ENCODE measurements around the gene TRAF2. TPM values are rescaled to one million over a fixed set of nuclear protein-coding genes. Genes with fewer than 3 reads are reported as not detected.

TRAF2 gene
- polyA plus RNA-seq, 2 of the 4 experiments (the other 2 are of a cell fraction) = 23.8 to 39.5 TPM

DNA sequence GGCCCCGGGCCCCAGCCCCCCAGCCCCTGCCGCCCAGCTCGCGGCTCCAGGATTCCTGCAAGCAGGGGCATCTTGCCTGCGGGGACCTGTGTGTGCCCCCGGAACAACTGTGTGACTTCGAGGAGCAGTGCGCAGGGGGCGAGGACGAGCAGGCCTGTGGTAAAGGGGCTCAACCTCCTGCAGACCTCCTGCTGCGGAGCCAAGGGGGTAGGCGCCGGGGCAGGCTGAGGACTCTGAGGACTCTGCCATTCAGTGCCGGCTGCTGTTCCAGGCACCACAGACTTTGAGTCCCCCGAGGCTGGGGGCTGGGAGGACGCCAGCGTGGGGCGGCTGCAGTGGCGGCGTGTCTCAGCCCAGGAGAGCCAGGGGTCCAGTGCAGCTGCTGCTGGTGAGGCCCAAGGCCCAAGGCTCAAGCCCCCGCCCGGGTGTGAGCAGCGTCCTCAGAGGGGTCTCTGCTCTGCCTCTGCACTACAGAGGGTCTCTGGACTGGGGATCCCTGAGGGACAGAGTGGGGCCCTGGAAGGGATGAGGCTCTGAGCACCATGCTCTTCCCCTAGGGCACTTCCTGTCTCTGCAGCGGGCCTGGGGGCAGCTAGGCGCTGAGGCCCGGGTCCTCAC, 30.7 kb upstream of the TRAF2 start:
- POLR2A ChIA-PET = interaction anchor here (0.6 kb wide), 2 partner anchors 8 to 12 kb away, joined by 3 to 4 read pairs; no protein-coding TSS in a partner anchor

GRCh38 chr9:136856079-136856476, 30.2 kb upstream of the TRAF2 start:
- ChIA-PET POLR2A (interaction anchor here (0.6 kb wide), 2 partner anchors 9 to 12 kb away, joined by 3 to 4 read pairs; no protein-coding TSS in a partner anchor), CTCF (interaction anchor here (0.9 to 2.1 kb wide), 6 partner anchors 14 to 179 kb away, joined by 3 to 7 read pairs (median 6); partner anchors contain the start of gene AJM1)
- FAIRE-seq = no peak
- no peak for DNase-seq (ENCODE audit: low read depth in 1 of 2, low spot score in 1 of 2)
- Histone ChIP-seq H3K4me1 (peaks cover 77% of the 10 kb centered on the region), H3K4me3 (no peak overlapping the region), H3K9me3 (no peaks in the 10 kb centered on the region), H3K27ac (peak overlapping the region in 1 of 2 experiments; percentile 89; a peak in 3 of 6 replicates), H3K4me2 (0 out of 3 replicates have a peak overlapping the region, but pooled peaks have one; percentile 10)
- TF ChIP-seq PHF8 (IDR thresholded peaks at IDR 0.05; ENCODE audit: borderline replicate concordance, low read depth) (no peak), FOSL2 (IDR thresholded peaks at IDR 0.05) (no peak), FOSL2 (CRISPR knock-in tag; IDR thresholded peaks at IDR 0.05) (no peak), HEYL (CRISPR knock-in tag; IDR thresholded peaks at IDR 0.05) (no peak), JUN (IDR thresholded peaks at IDR 0.05) (0 out of 5 replicates have a peak, but pooled peaks of 1 of the 2 experiments have one; percentile 1)
- 82% methylated on average over 7 of the region's 15 CpGs for WGBS (ENCODE audit: missing lambda C conversion rate)
- no peak for ATAC-seq

More for the DNA sequence above, 30.7 kb upstream of the TRAF2 start:
- WGBS (ENCODE audit: missing lambda C conversion rate) = 79% methylated on average over 10 of the region's 26 CpGs
- 0 out of 3 replicates have a peak overlapping the region, but pooled peaks have one; percentile 10 for H3K4me2 ChIP-seq
- FAIRE-seq (no peak), ATAC-seq (no peak), DNase-seq (ENCODE audit: low read depth in 1 of 2, low spot score in 1 of 2) (no peak)
- no peaks in the 10 kb centered on the region for H3K9me3 ChIP-seq
- TF ChIP-seq EHF (CRISPR knock-in tag; IDR thresholded peaks at IDR 0.05) (no peak), FOSL2 (IDR thresholded peaks at IDR 0.05) (no peak), FOSL2 (CRISPR knock-in tag; IDR thresholded peaks at IDR 0.05) (no peak), FOXS1 (CRISPR knock-in tag; IDR thresholded peaks at IDR 0.05) (no peak), HOXA7 (CRISPR knock-in tag; IDR thresholded peaks at IDR 0.05) (no peak), ZNF302 (CRISPR knock-in tag; IDR thresholded peaks at IDR 0.05) (no peak), NR3C1 (IDR thresholded peaks at IDR 0.05) (no peak), SMC3 (IDR thresholded peaks at IDR 0.05) (no peak), CHD4 (IDR thresholded peaks at IDR 0.05; ENCODE audit: borderline replicate concordance) (no peak), HES2 (IDR thresholded peaks at IDR 0.05) (no peak), RAD21 (conservative IDR thresholded peaks at IDR 0.05 in 1 of 2, IDR thresholded peaks at IDR 0.05 in 1 of 2) (no peak), BHLHE40 (IDR thresholded peaks at IDR 0.05; ENCODE audit: low read depth, low read length) (no peak), CBX8 (IDR thresholded peaks at IDR 0.05) (no peak), USF2 (IDR thresholded peaks at IDR 0.05) (no peak), E2F6 (IDR thresholded peaks at IDR 0.05; ENCODE audit: borderline replicate concordance, low read depth) (no peak), HOXB13 (CRISPR knock-in tag; IDR thresholded peaks at IDR 0.05; ENCODE audit: low read depth) (no peak), MAZ (IDR thresholded peaks at IDR 0.05; ENCODE audit: borderline replicate concordance, low read depth, low read length) (no peak), RFX5 (IDR thresholded peaks at IDR 0.05) (no peak)
- TF ChIP-seq, protein P1, sequence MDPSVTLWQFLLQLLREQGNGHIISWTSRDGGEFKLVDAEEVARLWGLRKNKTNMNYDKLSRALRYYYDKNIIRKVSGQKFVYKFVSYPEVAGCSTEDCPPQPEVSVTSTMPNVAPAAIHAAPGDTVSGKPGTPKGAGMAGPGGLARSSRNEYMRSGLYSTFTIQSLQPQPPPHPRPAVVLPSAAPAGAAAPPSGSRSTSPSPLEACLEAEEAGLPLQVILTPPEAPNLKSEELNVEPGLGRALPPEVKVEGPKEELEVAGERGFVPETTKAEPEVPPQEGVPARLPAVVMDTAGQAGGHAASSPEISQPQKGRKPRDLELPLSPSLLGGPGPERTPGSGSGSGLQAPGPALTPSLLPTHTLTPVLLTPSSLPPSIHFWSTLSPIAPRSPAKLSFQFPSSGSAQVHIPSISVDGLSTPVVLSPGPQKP (IDR thresholded peaks at IDR 0.05; ENCODE audit: low read depth, low read length) = no peak
- TF ChIP-seq, protein P2, sequence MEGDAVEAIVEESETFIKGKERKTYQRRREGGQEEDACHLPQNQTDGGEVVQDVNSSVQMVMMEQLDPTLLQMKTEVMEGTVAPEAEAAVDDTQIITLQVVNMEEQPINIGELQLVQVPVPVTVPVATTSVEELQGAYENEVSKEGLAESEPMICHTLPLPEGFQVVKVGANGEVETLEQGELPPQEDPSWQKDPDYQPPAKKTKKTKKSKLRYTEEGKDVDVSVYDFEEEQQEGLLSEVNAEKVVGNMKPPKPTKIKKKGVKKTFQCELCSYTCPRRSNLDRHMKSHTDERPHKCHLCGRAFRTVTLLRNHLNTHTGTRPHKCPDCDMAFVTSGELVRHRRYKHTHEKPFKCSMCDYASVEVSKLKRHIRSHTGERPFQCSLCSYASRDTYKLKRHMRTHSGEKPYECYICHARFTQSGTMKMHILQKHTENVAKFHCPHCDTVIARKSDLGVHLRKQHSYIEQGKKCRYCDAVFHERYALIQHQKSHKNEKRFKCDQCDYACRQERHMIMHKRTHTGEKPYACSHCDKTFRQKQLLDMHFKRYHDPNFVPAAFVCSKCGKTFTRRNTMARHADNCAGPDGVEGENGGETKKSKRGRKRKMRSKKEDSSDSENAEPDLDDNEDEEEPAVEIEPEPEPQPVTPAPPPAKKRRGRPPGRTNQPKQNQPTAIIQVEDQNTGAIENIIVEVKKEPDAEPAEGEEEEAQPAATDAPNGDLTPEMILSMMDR (IDR thresholded peaks at IDR 0.05) = no peak
- no peak overlapping the region for H3K4me3 ChIP-seq
- H3K27ac ChIP-seq = peak overlapping the region in 1 of 2 experiments; percentile 89; a peak in 3 of 6 replicates
- H3K4me1 ChIP-seq = peaks cover 77% of the 10 kb centered on the region
- CTCF ChIA-PET = interaction anchor here (0.9 to 2.3 kb wide), 9 partner anchors 7 to 180 kb away, joined by 3 to 8 read pairs (median 6); partner anchors contain the start of gene AJM1
